Smooth muscle cell (in vitro differentiated cells): ENCODE results near the gene PCDHB14. TPM values are rescaled to one million over a fixed set of nuclear protein-coding genes. Genes with fewer than 3 reads are reported as not detected.
"Not testable (repeated sequence)": the region's sequence is repeated elsewhere in the genome, so short reads cannot be mapped to it uniquely, and the experiment has no call there.

Experiments used
- DNase-seq: peaks from one replicate; lab custom pipeline; 2025; ENCODE audit not compliant: unreplicated experiment; lab: John Stamatoyannopoulos, UW
- H2AFZ ChIP-seq: fragments of 200-600 bp; sonication (generic); 2 replicates; pipeline ENCODE4 v1.6.0; 2016; ENCODE audit warnings: antibody characterized with exemption, low read depth, mild to moderate bottlenecking
- H3F3A ChIP-seq: fragments of 200-600 bp; sonication (generic); 2 replicates; pipeline ENCODE4 v1.6.0; 2017; ENCODE audit warnings: antibody characterized with exemption, low read depth
- H3K27ac ChIP-seq: fragments of 200-600 bp; sonication (generic); 2 replicates; pipeline ENCODE4 v1.5.1; 2016; ENCODE audit warnings: low read depth, mild to moderate bottlenecking
- H3K27me3 ChIP-seq: fragments of 200-600 bp; sonication (generic); 2 replicates; pipeline ENCODE4 v1.6.1; 2016; ENCODE audit warnings: low read depth, mild to moderate bottlenecking
- H3K36me3 ChIP-seq: fragments of 200-600 bp; sonication (generic); 2 replicates; pipeline ENCODE4 v1.5.1; 2016; ENCODE audit warnings: low read depth
- H3K4me1 ChIP-seq: fragments of 200-600 bp; sonication (generic); 2 replicates; pipeline ENCODE4 v1.5.1; 2016; ENCODE audit warnings: low read depth
- H3K4me2 ChIP-seq: fragments of 200-600 bp; sonication (generic); 2 replicates; pipeline ENCODE4 v1.6.0; 2016; ENCODE audit warnings: mild to moderate bottlenecking
- H3K4me3 ChIP-seq: fragments of 200-600 bp; sonication (generic); 2 replicates; pipeline ENCODE4 v1.5.1; 2016; ENCODE audit warnings: mild to moderate bottlenecking
- H3K79me2 ChIP-seq: fragments of 200-600 bp; sonication (generic); 2 replicates; pipeline ENCODE4 v1.6.0; 2016; ENCODE audit warnings: low read depth, mild to moderate bottlenecking
- H3K9ac ChIP-seq: fragments of 200-600 bp; sonication (generic); 2 replicates; pipeline ENCODE4 v1.6.0; 2016; ENCODE audit warnings: low read depth
- H3K9me3 ChIP-seq: fragments of 200-600 bp; sonication (generic); replicated peaks from 2 replicates; pipeline ENCODE4 v1.5.1; 2016; ENCODE audit warnings: low read depth
- H4K20me1 ChIP-seq: fragments of 200-600 bp; sonication (generic); 2 replicates; pipeline ENCODE4 v1.6.0; 2016; ENCODE audit warnings: low read depth
- CTCF ChIP-seq: fragments of 200-600 bp; sonication (generic); IDR thresholded peaks from 2 replicates; pipeline ENCODE4 v1.5.1; 2017; ENCODE audit warnings: borderline replicate concordance, mild to moderate bottlenecking, antibody characterized with exemption; ENCODE audit not compliant: insufficient read depth, poor library complexity, severe bottlenecking
- WGBS: methylation state at CpG from one replicate; pipeline ENCODE4 v1.1.7; 2016; ENCODE audit warnings: low lambda C conversion rate; 5-methylcytosine and 5-hydroxymethylcytosine counted together
- polyA plus RNA-seq: library from polyadenylated mRNA; unstranded; fragments of >200 nt; fragmentation: Nextera tagmentation; extraction: Ambion mirVana; gene quantifications from 2 replicates; pipeline ENCODE4 v1.2.1, GENCODE V29; 2016
- total RNA-seq: library from RNA; depleted of rRNA; stranded (reverse); fragments of >200 nt; gene quantifications from 2 replicates; pipeline ENCODE4 v1.2.3, GENCODE V29; 2014

The PCDHB14 gene
- total and polyA plus RNA-seq, 2 experiments from 2014 or later, result 2.6 to 7.8 TPM

- WGBS, result 23% methylated on average over 10 of the region's 10 CpGs
- no peaks in the 10 kb centered on the region for H3K79me2 ChIP-seq
- no peaks in the 10 kb centered on the region for H3F3A ChIP-seq
- H3K4me2 ChIP-seq, result no peak within 1 kb of the TSS
- no peak within 1 kb of the TSS for H3K9ac ChIP-seq
- H3K27ac ChIP-seq, result no peak within 1 kb of the TSS
- no peak for DNase-seq
- H3K9me3 ChIP-seq, result peaks cover 6% of the 10 kb centered on the region
- no peak within 1 kb of the TSS for H2AFZ ChIP-seq
- H3K4me3 ChIP-seq, result peak within 1 kb of the TSS; percentile 26
- no peaks in the 10 kb centered on the region for H3K27me3 ChIP-seq
- H4K20me1 ChIP-seq, result no peaks in the 10 kb centered on the region
- H3K4me1 ChIP-seq, result no peaks in the 10 kb centered on the region
- H3K36me3 ChIP-seq, result no peaks in the 10 kb centered on the region
- TF ChIP-seq CTCF, result peak; percentile 41
Observed at GRCh38 chr5:141192110-141192725, 30.9 kb upstream of the PCDHB14 start, which contains the start of gene PCDHB10. Gene PCDHB10, plus strand, starts transcription at chr5:141192353. Its CDS starts 200 bp downstream, at chr5:141192553.

GRCh38 chr5:141194332-141194731 lies 28.8 kb upstream of the PCDHB14 start:
- H3K4me2 ChIP-seq, H3F3A ChIP-seq, H3K36me3 ChIP-seq, H3K9me3 ChIP-seq, H4K20me1 ChIP-seq, H3K4me1 ChIP-seq, H3K4me3 ChIP-seq, H3K79me2 ChIP-seq, DNase-seq, H3K27ac ChIP-seq, H3K27me3 ChIP-seq, H3K9ac ChIP-seq, H2AFZ ChIP-seq: not testable (repeated sequence)
- WGBS, result 98% methylated on average over 14 of the region's 37 CpGs

- Histone ChIP-seq H3K27ac (no peak overlapping the region), H2AFZ (no peak overlapping the region), H3K4me3 (no peak overlapping the region), H3K9me3 (peaks cover 6% of the 10 kb centered on the region), H3K4me1 (no peaks in the 10 kb centered on the region), H4K20me1 (no peaks in the 10 kb centered on the region), H3K79me2 (no peaks in the 10 kb centered on the region), H3F3A (no peaks in the 10 kb centered on the region), H3K9ac (no peak overlapping the region), H3K36me3 (no peaks in the 10 kb centered on the region), H3K27me3 (peaks cover 5% of the 10 kb centered on the region), H3K4me2 (no peak overlapping the region)
- no peak for TF ChIP-seq CTCF
- WGBS, result 84% methylated on average over 3 of the region's 3 CpGs
- DNase-seq, result no peak
Observed at GRCh38 chr5:141196363-141196762, 26.8 kb upstream of the PCDHB14 start.

- no peaks in the 10 kb centered on the region for H3K79me2 ChIP-seq
- no peak for TF ChIP-seq CTCF
- H3K4me2 ChIP-seq, result no peak within 1 kb of the TSS
- H3K9ac ChIP-seq, result no peak within 1 kb of the TSS
- no peaks in the 10 kb centered on the region for H3K36me3 ChIP-seq
- no peaks in the 10 kb centered on the region for H3F3A ChIP-seq
- H2AFZ ChIP-seq, result no peak within 1 kb of the TSS
- no peak within 1 kb of the TSS for H3K4me3 ChIP-seq
- H3K4me1 ChIP-seq, result no peaks in the 10 kb centered on the region
- WGBS, result 67% methylated on average over 21 of the region's 21 CpGs
- peaks cover 6% of the 10 kb centered on the region for H3K9me3 ChIP-seq
- DNase-seq, result no peak
- H3K27me3 ChIP-seq, result peaks cover 5% of the 10 kb centered on the region
- no peaks in the 10 kb centered on the region for H4K20me1 ChIP-seq
- H3K27ac ChIP-seq, result no peak within 1 kb of the TSS
Observed at GRCh38 chr5:141199359-141200235, 23.5 kb upstream of the PCDHB14 start, which contains the start of gene PCDHB11. Gene PCDHB11, plus strand, starts transcription at chr5:141199627. Its CDS starts 148 bp downstream, at chr5:141199775.

GRCh38 chr5:141201126-141201525 lies 22.0 kb upstream of the PCDHB14 start:
- H3K36me3 ChIP-seq, H3K9ac ChIP-seq, H3K79me2 ChIP-seq, H3K4me2 ChIP-seq, H2AFZ ChIP-seq, DNase-seq, H4K20me1 ChIP-seq, H3K27me3 ChIP-seq, H3K9me3 ChIP-seq, H3K4me3 ChIP-seq, H3K4me1 ChIP-seq, H3F3A ChIP-seq, H3K27ac ChIP-seq: not testable (repeated sequence)
- WGBS, result 78% methylated on average over 30 of the region's 38 CpGs

- H3K79me2 ChIP-seq, H3K4me3 ChIP-seq, H2AFZ ChIP-seq, H3K27me3 ChIP-seq, DNase-seq, H4K20me1 ChIP-seq, H3K9me3 ChIP-seq, H3K36me3 ChIP-seq, H3K4me1 ChIP-seq, H3K9ac ChIP-seq, H3K27ac ChIP-seq, H3F3A ChIP-seq, H3K4me2 ChIP-seq: not testable (repeated sequence)
- 60% methylated on average over 33 of the region's 35 CpGs for WGBS
Observed at GRCh38 chr5:141201646-141202045, 21.5 kb upstream of the PCDHB14 start.
